ENCODE results near the gene STK10.

STK10 gene

DNA sequence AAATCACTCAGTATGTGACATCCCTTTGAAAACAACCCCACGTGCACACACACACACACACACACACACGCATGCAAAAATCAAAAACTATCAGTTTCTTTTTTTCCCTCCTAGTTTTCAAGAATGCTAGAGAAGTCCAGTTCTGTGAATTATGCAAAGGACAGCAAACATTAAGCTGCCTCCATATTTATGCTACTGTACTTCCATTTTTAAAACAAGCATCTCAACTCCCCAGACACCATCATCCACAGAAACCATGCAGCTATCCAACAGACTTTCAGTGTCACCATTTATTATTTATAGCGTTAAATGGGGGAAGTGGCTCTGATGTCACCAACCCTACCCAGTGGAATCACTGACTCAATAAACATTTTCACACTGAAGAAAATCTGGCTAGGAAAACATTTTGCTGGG lies 183.2 kb downstream of the STK10 start:
- peak; percentile 8 to 41 for DNase-seq

DNA sequence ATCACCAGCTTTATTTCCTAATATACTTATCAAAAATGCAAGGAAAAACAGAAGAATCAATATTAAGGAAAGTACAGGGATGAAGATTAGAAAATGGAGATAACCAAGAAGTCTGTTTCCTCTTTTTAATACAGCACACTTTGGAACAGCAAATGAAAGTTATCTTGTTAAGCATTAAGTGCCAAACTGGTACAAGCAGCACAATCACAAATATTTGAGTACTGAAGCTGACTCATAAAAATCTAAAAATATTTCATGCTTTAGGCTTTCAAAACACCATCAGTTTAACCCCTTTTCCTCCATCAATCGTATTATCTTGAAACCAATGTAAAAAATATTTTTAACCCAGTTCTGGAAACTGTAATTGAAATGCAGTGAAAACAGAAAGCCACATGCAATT lies 184.3 kb downstream of the STK10 start:
- DNase-seq, result no peak

DNA sequence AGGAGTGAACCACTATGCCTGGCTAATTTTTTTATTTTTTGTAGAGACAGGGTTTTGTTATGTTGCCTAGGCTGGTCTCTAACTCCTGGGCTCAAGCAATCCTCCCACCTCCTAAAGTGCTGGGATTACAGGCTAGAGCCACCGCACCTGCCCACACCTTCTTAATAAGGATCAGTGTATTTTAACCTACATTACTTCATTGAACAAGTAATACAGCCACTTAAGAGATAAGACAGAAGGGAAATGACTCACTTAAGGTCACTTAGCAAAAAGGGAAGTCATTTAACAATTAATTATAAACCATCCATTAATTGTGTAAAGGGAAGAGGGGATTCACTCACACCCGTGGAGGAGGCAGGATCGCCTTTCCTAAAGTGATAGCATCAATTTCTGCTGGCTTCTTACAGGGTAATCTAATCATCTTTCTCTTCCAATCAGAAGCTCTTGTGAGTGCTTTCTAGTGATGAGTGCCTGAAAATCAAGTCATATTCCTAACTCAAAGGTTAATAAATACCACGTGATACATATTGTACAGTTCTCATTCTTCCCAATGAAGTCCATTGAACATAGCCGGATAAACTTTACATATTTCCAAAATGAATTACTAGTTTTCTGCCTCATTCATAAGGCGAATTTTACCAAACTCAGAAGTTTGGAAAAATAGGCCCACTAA lies 185.0 kb downstream of the STK10 start:
- no peak for DNase-seq

DNA sequence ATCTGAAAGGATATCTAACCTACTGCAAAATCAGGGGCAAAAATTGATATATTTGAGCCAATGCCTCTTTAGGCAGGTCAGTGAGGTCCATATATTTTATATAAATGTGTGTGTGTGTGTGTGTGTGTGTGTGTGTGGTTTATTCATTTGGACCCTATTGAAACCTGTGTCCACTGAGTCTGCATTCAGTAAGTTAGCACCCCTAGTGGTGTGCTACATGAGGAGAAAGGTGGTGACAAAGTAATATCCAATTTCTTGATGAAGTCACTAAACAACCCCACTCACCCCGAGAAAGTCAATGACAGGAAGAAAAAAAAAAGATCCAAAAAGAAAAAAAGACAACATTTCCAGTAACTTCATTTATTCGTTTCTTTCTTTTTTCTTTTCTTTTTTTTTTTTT lies 185.7 kb downstream of the STK10 start:
- no peak for DNase-seq

DNA sequence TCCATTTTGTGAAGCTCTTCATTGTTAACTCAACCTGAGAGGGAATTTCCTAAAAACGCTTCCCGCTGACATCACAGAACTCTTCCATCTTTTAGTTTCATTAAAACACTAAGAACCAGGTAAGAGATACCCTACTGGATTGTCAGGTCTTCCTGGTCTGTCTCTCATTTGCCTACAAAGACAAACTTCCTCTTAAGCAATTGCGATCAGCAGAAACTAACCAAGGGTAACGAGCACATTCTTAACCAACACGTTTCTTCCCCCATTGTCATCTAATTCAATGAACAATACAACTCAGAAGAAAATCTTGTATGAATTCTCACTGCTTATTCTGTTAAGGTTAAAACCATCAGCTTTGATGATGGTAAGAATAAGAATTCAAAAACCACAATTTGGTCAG lies 188.1 kb downstream of the STK10 start:
- DNase-seq, result no peak

DNA sequence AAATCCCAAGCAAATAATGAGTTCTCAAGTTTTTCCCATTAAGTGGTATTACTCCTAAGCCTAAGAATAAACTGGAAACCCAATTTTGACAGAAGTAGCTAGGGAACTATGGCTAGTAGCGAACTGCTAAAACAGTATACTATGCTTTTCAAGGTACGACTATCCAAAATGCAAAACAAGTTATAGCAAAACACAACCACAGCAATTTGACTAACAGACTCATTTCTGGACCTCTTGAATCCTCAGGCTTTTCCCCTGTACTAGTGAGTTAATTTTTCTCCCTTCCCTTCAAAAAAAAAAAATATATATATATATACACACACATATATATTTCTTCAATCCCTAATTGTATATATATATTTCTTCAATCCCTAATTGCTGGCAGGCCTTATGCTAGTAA lies 188.9 kb downstream of the STK10 start:
- DNase-seq, result no peak

DNA sequence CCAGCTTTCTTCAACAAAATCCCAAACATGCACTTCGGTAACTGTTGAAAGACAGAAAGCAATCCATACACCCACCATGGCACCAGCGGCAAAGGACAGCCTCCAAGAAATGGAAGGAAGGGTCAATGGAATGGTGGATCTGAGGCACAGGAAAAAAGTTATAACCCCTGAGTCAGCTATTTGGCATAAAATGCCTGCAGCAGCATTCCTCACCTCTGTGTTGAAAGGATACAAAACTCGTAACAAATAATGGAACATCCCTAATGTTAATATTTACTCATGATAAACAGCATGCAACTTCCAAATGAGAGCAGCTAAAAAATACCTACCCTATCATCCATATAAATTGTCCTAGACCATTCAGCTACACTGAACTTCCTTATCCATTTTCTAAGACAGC lies 191.0 kb downstream of the STK10 start:
- DNase-seq, result no peak

DNA sequence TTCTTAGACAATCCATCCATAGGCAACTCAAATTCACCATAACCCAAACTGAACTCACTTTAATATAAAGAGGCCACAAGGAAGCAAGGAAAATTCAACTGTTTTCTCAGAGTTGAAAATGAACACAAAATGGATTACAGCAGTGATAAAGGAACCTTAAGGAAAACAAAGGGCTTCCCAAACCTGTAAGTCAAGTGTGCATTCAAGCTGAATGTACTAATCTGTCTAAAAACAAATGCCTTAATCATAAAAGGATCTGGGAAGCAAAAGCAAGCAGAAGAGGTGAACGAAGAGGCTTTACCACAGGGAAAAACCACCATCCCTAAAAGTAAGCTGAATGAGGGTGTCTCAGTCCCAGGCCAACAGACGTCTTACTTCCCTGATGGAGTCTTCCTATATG lies 195.2 kb downstream of the STK10 start:
- DNase-seq, result no peak

DNA sequence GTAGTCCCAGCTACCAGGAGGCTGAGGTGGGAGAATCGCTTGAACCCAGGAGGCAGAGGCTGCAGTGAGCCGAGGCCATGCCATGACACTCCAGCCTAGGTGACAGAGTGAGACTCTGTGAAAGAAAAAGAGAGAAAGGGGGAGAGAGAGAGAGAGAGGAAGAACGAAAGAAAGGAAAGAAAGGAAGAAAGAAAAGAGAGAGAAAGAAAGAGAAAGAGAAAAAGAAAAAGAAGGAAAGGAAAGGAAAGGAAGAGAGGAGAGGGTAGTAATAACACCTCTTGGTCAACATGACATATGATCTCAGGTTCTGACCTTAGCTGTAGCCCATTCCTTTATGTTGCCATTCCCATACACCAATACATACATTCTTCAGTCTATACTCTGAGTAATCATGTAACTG lies 195.7 kb downstream of the STK10 start:
- DNase-seq, result no peak

All from activated CD4-positive, alpha-beta T cell treated with anti-CD3 and anti-CD28 coated beads, Interleukin-2, amount 50 U/mL, for 4 hours (primary cell).